ENCODE measurements around the gene SLC36A1.
A peak's percentile ranks its signal among the peaks of the same experiment; 100 is the strongest.

The SLC36A1 gene

GRCh38 chr5:151483176-151483575 is 35.8 kb downstream of the SLC36A1 start:
- H3K4me2 ChIP-seq (ENCODE audit: insufficient read depth, low read length, poor library complexity, severe bottlenecking), result no peak overlapping the region
- H2BK12ac ChIP-seq (ENCODE audit: low read length), result no peak overlapping the region
- H2AK5ac ChIP-seq (ENCODE audit: low read depth, low read length), result no peak overlapping the region
- no peak overlapping the region for H3K18ac ChIP-seq (ENCODE audit: low read length)
- no peak overlapping the region for H3K4me3 ChIP-seq (ENCODE audit: low read length in 2 of 2)
- H2BK120ac ChIP-seq (ENCODE audit: low read depth, low read length), result no peak overlapping the region
- peak overlapping the region; percentile 76 for H2AFZ ChIP-seq (ENCODE audit: low read length)
- H3K79me1 ChIP-seq (ENCODE audit: low read depth, low read length), result no peaks in the 10 kb centered on the region
- H2BK15ac ChIP-seq (ENCODE audit: low read length), result no peak overlapping the region
- no peak for DNase-seq (ENCODE audit: low spot score)
- no peak overlapping the region for H4K91ac ChIP-seq (ENCODE audit: low read depth, low read length, poor library complexity)
- no peak overlapping the region for H3K23ac ChIP-seq (ENCODE audit: low read depth, low read length, poor library complexity)
- peaks cover 13 to 17% of the 10 kb centered on the region in 2 donors for H3K4me1 ChIP-seq (ENCODE audit: control insufficient read depth in 2 of 2, insufficient read depth in 1 of 2, low read depth in 1 of 2, low read length in 2 of 2)
- H3K27me3 ChIP-seq (ENCODE audit: control insufficient read depth in 3 of 3, insufficient read depth in 3 of 3, low read depth in 1 of 3, low read length in 3 of 3), result no peaks in the 10 kb centered on the region
- no peak overlapping the region for H4K8ac ChIP-seq (ENCODE audit: low read depth, low read length)
- no peak overlapping the region for H3K14ac ChIP-seq (ENCODE audit: low read length)
- H3K9me3 ChIP-seq (replicated peaks in 1 of 2; ENCODE audit: control insufficient read depth in 2 of 2, insufficient read depth in 1 of 2, low read depth in 1 of 2, low read length in 2 of 2), result no peaks in the 10 kb centered on the region
- H3K36me3 ChIP-seq (replicated peaks in 1 of 2; ENCODE audit: control insufficient read depth in 2 of 2, insufficient read depth in 2 of 2, low read length in 2 of 2), result no peaks in the 10 kb centered on the region
- H3K4ac ChIP-seq (ENCODE audit: low read length), result no peak overlapping the region
- no peak overlapping the region for H2BK5ac ChIP-seq (ENCODE audit: low read length)
- H3K9ac ChIP-seq (ENCODE audit: low read depth, low read length, poor library complexity), result no peak overlapping the region
- no CpG with 5 or more reads among the region's 3 CpGs for WGBS, 2 donors (ENCODE audit: extremely low coverage in 2 of 2, insufficient read length in 2 of 2, insufficient replicate concordance in 1 of 2)
- H3K27ac ChIP-seq (replicated peaks; ENCODE audit: low read length), result no peak overlapping the region

- no peak for DNase-seq (ENCODE audit: low spot score)
- H3K9me3 ChIP-seq (replicated peaks in 1 of 2; ENCODE audit: control insufficient read depth in 2 of 2, insufficient read depth in 1 of 2, low read depth in 1 of 2, low read length in 2 of 2), result no peaks in the 10 kb centered on the region
- no CpG with 5 or more reads among the region's 5 CpGs for WGBS, 2 donors (ENCODE audit: extremely low coverage in 2 of 2, insufficient read length in 2 of 2, insufficient replicate concordance in 1 of 2)
Measured at GRCh38 chr5:151483647-151484046, 36.2 kb downstream of the SLC36A1 start.

GRCh38 chr5:151487544-151487943 is 40.1 kb downstream of the SLC36A1 start:
- Histone ChIP-seq H2BK15ac (ENCODE audit: low read length) (no peak overlapping the region), H3K79me1 (ENCODE audit: low read depth, low read length) (no peaks in the 10 kb centered on the region), H2AFZ (ENCODE audit: low read length) (no peak overlapping the region), H3K4me2 (ENCODE audit: insufficient read depth, low read length, poor library complexity, severe bottlenecking) (no peak overlapping the region), H4K8ac (ENCODE audit: low read depth, low read length) (no peak overlapping the region), H2AK5ac (ENCODE audit: low read depth, low read length) (no peak overlapping the region), H3K14ac (ENCODE audit: low read length) (no peak overlapping the region), H3K4ac (ENCODE audit: low read length) (no peak overlapping the region), H3K4me1 (ENCODE audit: control insufficient read depth in 2 of 2, insufficient read depth in 1 of 2, low read depth in 1 of 2, low read length in 2 of 2) (peaks cover 4 to 7% of the 10 kb centered on the region in 2 donors), H2BK12ac (ENCODE audit: low read length) (no peak overlapping the region), H3K9ac (ENCODE audit: low read depth, low read length, poor library complexity) (no peak overlapping the region), H3K36me3 (replicated peaks in 1 of 2; ENCODE audit: control insufficient read depth in 2 of 2, insufficient read depth in 2 of 2, low read length in 2 of 2) (no peaks in the 10 kb centered on the region), H2BK120ac (ENCODE audit: low read depth, low read length) (no peak overlapping the region), H3K9me3 (replicated peaks in 1 of 2; ENCODE audit: control insufficient read depth in 2 of 2, insufficient read depth in 1 of 2, low read depth in 1 of 2, low read length in 2 of 2) (no peaks in the 10 kb centered on the region), H3K4me3 (ENCODE audit: low read length in 2 of 2) (no peak overlapping the region), H3K23ac (ENCODE audit: low read depth, low read length, poor library complexity) (no peak overlapping the region), H2BK5ac (ENCODE audit: low read length) (no peak overlapping the region), H4K91ac (ENCODE audit: low read depth, low read length, poor library complexity) (no peak overlapping the region), H3K18ac (ENCODE audit: low read length) (no peak overlapping the region), H3K27me3 (ENCODE audit: control insufficient read depth in 3 of 3, insufficient read depth in 3 of 3, low read depth in 1 of 3, low read length in 3 of 3) (no peaks in the 10 kb centered on the region), H3K27ac (replicated peaks; ENCODE audit: low read length) (no peak overlapping the region)
- no peak for DNase-seq (ENCODE audit: low spot score)
- no CpG with 5 or more reads among the region's 7 CpGs for WGBS, 2 donors (ENCODE audit: extremely low coverage in 2 of 2, insufficient read length in 2 of 2, insufficient replicate concordance in 1 of 2)

More at GRCh38 chr5:151483647-151484046, 36.2 kb downstream of the SLC36A1 start:
- Histone ChIP-seq H3K79me1 (ENCODE audit: low read depth, low read length) (no peaks in the 10 kb centered on the region), H3K36me3 (replicated peaks in 1 of 2; ENCODE audit: control insufficient read depth in 2 of 2, insufficient read depth in 2 of 2, low read length in 2 of 2) (no peaks in the 10 kb centered on the region), H2AFZ (ENCODE audit: low read length) (peak overlapping the region; percentile 76), H3K23ac (ENCODE audit: low read depth, low read length, poor library complexity) (no peak overlapping the region), H2AK5ac (ENCODE audit: low read depth, low read length) (no peak overlapping the region), H3K14ac (ENCODE audit: low read length) (no peak overlapping the region), H3K9ac (ENCODE audit: low read depth, low read length, poor library complexity) (no peak overlapping the region), H2BK12ac (ENCODE audit: low read length) (no peak overlapping the region), H2BK120ac (ENCODE audit: low read depth, low read length) (no peak overlapping the region), H3K27me3 (ENCODE audit: control insufficient read depth in 3 of 3, insufficient read depth in 3 of 3, low read depth in 1 of 3, low read length in 3 of 3) (no peaks in the 10 kb centered on the region), H2BK15ac (ENCODE audit: low read length) (no peak overlapping the region), H4K8ac (ENCODE audit: low read depth, low read length) (no peak overlapping the region), H3K4ac (ENCODE audit: low read length) (no peak overlapping the region), H2BK5ac (ENCODE audit: low read length) (no peak overlapping the region), H3K27ac (replicated peaks; ENCODE audit: low read length) (no peak overlapping the region), H3K4me2 (ENCODE audit: insufficient read depth, low read length, poor library complexity, severe bottlenecking) (no peak overlapping the region), H3K18ac (ENCODE audit: low read length) (peak overlapping the region; percentile 69), H3K4me3 (ENCODE audit: low read length in 2 of 2) (no peak overlapping the region), H4K91ac (ENCODE audit: low read depth, low read length, poor library complexity) (no peak overlapping the region), H3K4me1 (ENCODE audit: control insufficient read depth in 2 of 2, insufficient read depth in 1 of 2, low read depth in 1 of 2, low read length in 2 of 2) (peaks cover 13 to 17% of the 10 kb centered on the region in 2 donors)

- WGBS, 2 donors (ENCODE audit: extremely low coverage in 2 of 2, insufficient read length in 2 of 2, insufficient replicate concordance in 1 of 2), result no CpG with 5 or more reads among the region's 5 CpGs
- H2BK12ac ChIP-seq (ENCODE audit: low read length), result no peak overlapping the region
- no peak overlapping the region for H2AFZ ChIP-seq (ENCODE audit: low read length)
- no peak overlapping the region for H4K8ac ChIP-seq (ENCODE audit: low read depth, low read length)
- H3K4me2 ChIP-seq (ENCODE audit: insufficient read depth, low read length, poor library complexity, severe bottlenecking), result no peak overlapping the region
- no peak overlapping the region for H3K18ac ChIP-seq (ENCODE audit: low read length)
- peaks cover 0 to 5% of the 10 kb centered on the region in 2 donors for H3K9me3 ChIP-seq (replicated peaks in 1 of 2; ENCODE audit: control insufficient read depth in 2 of 2, insufficient read depth in 1 of 2, low read depth in 1 of 2, low read length in 2 of 2)
- H2AK5ac ChIP-seq (ENCODE audit: low read depth, low read length), result no peak overlapping the region
- H3K36me3 ChIP-seq (replicated peaks in 1 of 2; ENCODE audit: control insufficient read depth in 2 of 2, insufficient read depth in 2 of 2, low read length in 2 of 2), result no peaks in the 10 kb centered on the region
- H3K23ac ChIP-seq (ENCODE audit: low read depth, low read length, poor library complexity), result peak overlapping the region; percentile 6
- no peaks in the 10 kb centered on the region for H3K4me1 ChIP-seq (ENCODE audit: control insufficient read depth in 2 of 2, insufficient read depth in 1 of 2, low read depth in 1 of 2, low read length in 2 of 2)
- H3K4me3 ChIP-seq (ENCODE audit: low read length in 2 of 2), result no peak overlapping the region
- no peak overlapping the region for H2BK15ac ChIP-seq (ENCODE audit: low read length)
- no peak overlapping the region for H3K4ac ChIP-seq (ENCODE audit: low read length)
- H2BK5ac ChIP-seq (ENCODE audit: low read length), result no peak overlapping the region
- no peak overlapping the region for H2BK120ac ChIP-seq (ENCODE audit: low read depth, low read length)
- no peak overlapping the region for H3K27ac ChIP-seq (replicated peaks; ENCODE audit: low read length)
- no peak overlapping the region for H3K14ac ChIP-seq (ENCODE audit: low read length)
- no peak overlapping the region for H4K91ac ChIP-seq (ENCODE audit: low read depth, low read length, poor library complexity)
- H3K79me1 ChIP-seq (ENCODE audit: low read depth, low read length), result no peaks in the 10 kb centered on the region
- no peak for DNase-seq (ENCODE audit: low spot score)
- no peak overlapping the region for H3K9ac ChIP-seq (ENCODE audit: low read depth, low read length, poor library complexity)
- H3K27me3 ChIP-seq (ENCODE audit: control insufficient read depth in 3 of 3, insufficient read depth in 3 of 3, low read depth in 1 of 3, low read length in 3 of 3), result no peaks in the 10 kb centered on the region
Measured at GRCh38 chr5:151490627-151491026, 43.2 kb downstream of the SLC36A1 start.

Measured in neuronal stem cell (in vitro differentiated cells).